Stimulated activated CD4-positive, alpha-beta T cell treated with anti-CD3 and anti-CD28 coated beads, TNF-alpha, amount 100 ng/mL, for 48 hours (primary cell): ENCODE data around the gene CISD1.

Experiments used
- DNase-seq, 3 donors: peaks; one replicate each; pipeline ENCODE4 v3.0.0-alpha.2; 2020; ENCODE audit warnings: low read depth in 3 of 3

The CISD1 gene

DNA sequence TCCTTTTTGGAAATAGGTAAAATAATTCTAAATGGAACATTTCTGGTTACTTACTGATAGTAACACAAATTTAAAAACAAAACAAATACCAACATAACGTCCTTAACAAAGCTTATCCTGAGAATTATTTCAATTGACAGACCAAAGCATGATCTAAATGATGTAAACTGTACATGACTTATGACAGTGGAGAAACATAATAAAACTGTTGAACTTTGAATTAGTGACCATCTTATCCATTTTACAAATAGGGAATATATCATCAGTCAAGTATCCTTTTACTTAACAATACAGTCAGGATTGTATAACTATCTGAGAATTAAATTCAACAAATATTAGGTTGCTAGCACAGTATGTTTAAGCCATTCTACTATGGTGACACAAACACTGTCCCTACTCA lies 3.7 kb upstream of the CISD1 start:
- DNase-seq: no peak

GRCh38 chr10:58266003-58266825 lies 2.7 kb upstream of the CISD1 start:
- DNase-seq: no peak

- DNase-seq: no peak
These were observed 1.9 kb upstream of the CISD1 start for GRCh38 chr10:58266826-58267712.

DNA sequence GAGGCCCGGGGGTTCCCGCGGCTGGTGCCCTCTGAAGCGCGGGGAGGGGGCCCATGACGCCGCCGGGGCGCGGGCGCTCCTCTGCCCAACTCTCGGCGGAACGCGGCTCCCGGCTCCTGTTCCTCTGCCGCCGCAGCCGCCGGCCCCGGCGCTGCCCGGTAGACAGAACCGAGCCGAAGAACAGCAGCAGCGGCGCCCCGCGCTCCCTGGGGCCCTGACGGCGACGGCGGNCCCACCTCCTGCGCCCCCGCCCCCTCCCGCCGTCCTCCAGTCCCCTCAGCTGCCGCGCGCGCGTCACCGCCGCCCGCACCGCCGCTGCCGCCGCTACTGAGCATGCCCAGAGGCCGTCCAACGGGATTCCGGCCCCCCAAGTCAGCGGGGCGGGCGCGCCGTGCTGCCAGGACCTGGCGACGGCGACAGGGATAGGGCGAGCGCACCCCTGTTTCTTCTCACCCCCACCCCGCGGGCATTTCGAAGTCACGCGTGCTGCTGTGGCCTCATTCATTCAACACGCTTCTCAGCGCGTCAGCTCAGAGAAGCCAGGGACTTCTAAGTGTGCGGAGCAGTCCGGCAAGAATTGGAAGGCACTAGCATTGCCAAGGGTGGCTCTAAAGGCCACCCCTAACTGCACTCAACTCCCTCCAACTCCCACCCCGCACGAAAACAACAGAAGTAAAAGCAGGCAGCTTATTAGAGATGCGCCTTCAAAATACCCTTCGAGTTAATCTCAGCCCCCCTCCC lies 1.1 kb upstream of the CISD1 start, which contains the start of gene IPMK:
IPMK (minus strand) TSS at position 182 of the 741 bp plus-strand sequence. CDS start 283 bp downstream, outside the sequence.
- peak; percentile 87 to 88 (median 87) for DNase-seq

DNA sequence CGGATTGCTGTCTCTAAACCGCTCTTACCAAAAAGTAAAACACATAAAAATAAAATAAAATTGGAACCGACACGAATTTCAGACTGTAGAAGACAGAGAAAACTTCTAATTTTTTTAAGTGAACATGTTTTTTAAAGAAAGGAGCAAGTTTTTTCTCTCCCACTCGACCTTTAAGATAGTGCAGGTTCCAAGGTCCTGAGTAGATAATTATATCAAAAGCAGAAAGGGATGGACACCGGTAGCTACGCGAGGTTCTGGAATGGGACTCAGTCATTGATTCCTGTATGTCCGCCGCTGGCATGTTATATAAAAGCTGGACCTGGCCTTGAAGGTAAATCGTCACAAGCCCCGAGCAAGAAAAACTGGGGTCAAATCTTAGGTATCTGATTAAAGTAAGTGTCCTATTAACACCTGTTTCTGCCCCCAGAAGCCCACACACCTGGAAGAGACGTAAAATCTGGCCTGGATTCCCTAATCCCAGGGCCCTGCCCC lies 462 bp upstream of the CISD1 start:
- DNase-seq: no peak

DNA sequence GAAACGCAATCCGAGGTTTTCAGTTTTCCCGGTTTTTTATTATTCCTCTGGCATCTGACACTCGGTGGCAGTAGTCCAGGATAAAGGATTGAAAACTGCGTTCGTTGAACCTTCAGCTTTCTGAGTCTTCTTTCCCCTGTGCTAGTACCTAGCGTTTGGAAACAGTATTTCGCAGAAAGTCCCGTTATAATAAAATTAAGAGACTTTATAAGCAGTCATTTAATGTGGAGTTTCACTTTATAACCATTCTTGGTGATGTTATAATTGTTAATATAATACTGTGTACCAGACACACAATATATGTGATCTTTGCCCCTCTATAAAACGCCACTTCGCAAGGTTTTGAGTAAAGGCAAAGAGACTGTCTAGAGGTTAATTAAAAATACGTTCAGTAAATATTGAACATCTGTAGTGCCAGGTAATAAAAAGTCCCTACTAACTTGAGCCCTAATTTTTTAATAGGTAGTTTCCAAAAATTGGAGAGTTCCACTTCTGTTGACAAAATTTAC lies 874 bp downstream of the CISD1 start:
- DNase-seq: no peak

DNA sequence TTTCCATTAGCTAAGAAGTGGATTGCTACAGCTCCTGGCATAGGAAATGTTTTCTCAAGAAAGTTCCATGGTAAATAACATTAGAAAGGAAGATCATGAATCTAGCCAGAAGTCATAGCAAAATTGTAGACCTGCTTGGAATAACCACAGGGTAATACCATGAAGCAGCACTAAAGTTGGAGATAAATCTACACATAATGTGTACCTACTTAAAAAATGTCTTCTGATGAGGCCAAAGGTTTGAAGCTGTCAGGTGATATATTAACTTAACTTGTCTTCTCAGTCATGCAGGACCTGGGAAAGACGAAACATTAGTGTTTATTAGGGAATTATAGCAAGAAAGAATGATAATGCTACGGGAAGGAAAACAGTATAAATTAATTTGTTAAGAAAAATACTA lies 6.3 kb downstream of the CISD1 start:
- no peak for DNase-seq

GRCh38 chr10:58275908-58276307 lies 6.9 kb downstream of the CISD1 start:
- no peak for DNase-seq

DNA sequence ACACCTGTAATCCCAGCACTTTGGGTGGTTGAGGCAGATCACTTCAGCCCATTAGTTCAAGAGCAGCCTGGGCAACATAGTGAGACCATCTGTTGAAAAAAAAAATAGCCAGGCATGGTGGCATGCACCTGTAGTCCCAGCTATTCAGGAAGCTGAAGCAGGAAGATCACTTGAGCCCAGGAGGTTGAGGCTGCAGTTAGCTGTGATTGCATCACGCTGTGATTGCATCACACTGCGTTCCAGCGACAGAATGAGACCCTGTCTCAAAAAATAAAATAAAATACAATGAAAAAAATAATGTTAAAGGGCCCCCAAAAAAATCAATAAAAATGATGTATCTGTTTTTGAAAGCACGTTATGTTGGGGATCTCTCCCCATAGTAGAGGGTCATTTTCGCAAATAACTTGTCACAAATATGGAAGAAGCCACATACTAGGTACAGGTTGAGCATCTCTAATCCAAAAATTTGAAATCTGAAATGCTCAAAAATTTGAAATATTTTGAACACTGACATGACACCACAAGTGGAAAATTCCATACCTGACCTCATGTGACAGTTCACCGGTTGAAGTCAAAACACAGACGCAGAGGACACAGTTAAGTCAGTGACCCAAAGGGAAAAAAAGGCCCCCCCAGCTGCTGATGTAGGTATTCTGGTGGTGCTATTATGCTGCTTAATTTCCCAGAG lies 9.5 kb downstream of the CISD1 start:
- DNase-seq: no peak

DNA sequence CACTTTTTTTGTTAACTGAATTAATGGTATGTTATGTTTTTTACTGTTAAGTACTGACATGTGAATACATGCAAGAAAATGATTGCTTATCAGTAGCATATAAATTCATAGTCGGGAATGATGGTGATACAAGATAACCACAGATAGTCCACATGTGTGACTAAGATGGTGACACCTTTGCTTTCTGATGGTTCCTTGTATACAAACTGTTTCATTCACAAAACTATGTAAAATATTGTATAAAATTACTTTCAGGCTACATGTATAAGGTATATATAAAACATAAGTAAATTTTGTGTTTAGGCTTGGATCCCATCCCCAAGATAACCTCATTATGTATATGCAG lies 10.0 kb downstream of the CISD1 start:
- DNase-seq: no peak

GRCh38 chr10:58280477-58280876 lies 11.5 kb downstream of the CISD1 start:
- no peak for DNase-seq

DNA sequence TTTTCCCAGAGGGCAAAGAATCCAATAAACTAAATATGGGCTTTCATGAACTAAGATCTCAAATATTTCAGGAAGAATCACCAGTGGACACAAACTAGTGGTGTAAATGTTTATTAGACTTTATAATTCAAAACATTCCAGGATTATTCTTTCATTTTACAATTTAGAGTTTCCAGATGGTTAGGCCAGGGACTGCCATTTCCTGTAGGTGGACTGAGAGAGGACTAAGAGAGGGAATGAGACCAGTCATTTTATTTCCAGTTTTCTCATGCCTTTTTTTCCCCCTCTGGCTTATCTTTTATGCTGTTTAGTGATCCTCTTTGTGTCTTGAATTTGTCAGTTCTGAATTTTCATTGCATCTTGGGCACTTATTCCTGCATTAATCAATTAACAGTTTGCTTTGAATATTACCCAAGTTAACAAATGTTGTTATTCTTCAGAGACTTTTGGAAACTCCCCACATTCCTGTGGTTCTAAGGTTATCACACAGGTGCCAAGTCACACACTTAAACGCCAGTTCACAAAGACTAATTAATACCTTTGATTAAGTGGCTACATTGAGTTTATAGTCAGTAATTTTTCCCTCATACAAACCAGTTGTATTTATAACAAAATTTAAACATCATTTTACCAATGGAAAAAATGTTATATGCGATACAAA lies 12.3 kb downstream of the CISD1 start:
- DNase-seq: no peak

GRCh38 chr10:58282615-58283014 lies 13.7 kb downstream of the CISD1 start:
- no peak for DNase-seq

- peak in 1 of 3 donors; percentile 13 for DNase-seq
These were observed 22.7 kb downstream of the CISD1 start for GRCh38 chr10:58291538-58292174.

GRCh38 chr10:58293989-58294388 lies 25.0 kb downstream of the CISD1 start:
- DNase-seq: no peak

- DNase-seq: peak in 2 of 3 donors; percentile 5 to 42
These were observed 30.6 kb downstream of the CISD1 start for GRCh38 chr10:58299580-58299979.

DNA sequence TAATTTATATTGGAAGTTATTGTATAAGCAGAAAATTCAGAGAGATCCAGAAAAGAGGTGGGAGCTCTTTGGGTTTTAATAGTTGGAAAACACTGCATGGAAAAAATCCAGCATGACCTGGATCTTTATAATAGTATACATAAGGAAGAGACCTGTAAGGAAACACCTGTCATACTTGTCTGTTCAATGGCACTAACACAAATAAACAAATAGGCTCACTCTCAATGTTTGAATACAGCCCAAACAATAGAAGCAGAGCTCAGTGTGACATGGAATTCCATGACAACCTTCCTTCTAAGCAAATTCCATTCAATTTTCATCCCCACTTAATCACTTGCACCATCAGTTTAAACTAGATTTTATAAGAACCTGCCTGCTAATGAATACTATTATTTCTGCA lies 31.7 kb downstream of the CISD1 start:
- no peak for DNase-seq

DNA sequence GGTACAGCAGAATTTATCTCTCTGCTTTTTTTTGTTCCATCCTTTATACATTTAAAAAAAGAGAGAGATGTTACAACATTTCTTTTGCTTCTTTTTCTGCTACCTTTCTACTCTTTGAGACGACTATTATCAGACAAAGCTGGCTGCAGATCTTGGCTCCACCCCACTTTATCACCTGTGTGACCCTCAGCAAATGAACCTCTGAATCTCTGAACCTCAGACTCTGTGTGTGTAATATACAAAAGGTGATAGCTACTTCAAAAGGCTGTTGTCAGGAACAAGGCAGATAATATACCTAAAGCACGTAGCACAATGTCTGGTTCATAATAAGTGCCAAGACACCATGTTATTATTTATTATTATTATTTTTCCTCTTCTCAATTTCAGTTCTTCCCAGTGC lies 33.3 kb downstream of the CISD1 start:
- no peak for DNase-seq

DNA sequence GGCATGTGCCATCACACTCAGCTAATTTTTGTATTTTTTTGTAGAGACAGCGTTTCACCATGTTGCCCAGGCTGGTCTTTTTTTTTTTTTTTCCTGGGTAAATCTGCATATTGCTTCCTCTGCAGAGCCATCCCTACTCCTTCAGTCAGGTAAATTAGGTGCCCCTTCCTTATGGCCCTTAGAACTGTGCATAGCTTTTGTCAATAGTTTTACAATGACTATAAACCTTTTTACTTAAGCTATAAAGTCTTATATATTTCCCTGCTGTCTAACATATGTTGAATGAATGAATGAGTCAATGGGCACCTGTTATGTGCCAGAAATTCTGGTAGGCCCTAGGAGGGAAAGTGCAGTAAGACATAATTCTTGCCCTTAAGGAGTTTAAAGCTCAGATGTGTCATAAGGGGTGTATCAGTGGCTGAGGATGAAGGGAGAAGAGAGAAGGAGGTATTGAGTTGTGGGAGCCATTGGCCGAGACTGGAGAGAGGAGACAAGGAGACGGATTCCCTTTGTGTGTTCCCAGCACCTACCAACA lies 35.2 kb downstream of the CISD1 start:
- DNase-seq: no peak

- DNase-seq: no peak
These were observed 36.9 kb downstream of the CISD1 start for GRCh38 chr10:58305821-58306220.
